Panc1 (cell line): ENCODE measurements around the gene SLIT3. TPM values are rescaled to one million over a fixed set of nuclear protein-coding genes. Genes with fewer than 3 reads are reported as not detected.

Experiments used
- ATAC-seq: fragments of 200-7000 bp; cut with Tn5 transposase; 2 replicates; pipeline ENCODE4 v1.9.1; 2020; ENCODE audit warnings: mild to moderate bottlenecking, moderate library complexity
- BruUV-seq: library from RNA; stranded (reverse); fragments of 400-500 nt; replicated peaks from 2 replicates; lab custom pipeline; 2021; lab: Mats Ljungman, UMichigan
- CTCF ChIA-PET: fragments of 300-600 bp; sonication (Branson Sonifier 250); formaldehyde crosslinking; loops from one replicate; lab custom pipeline; 2022; ENCODE audit warnings: antibody characterized with exemption; lab: Charles Lee
- POLR2A ChIA-PET: fragments of 300-600 bp; sonication (Branson Sonifier 250); formaldehyde crosslinking; loops from one replicate; lab custom pipeline; 2022; ENCODE audit warnings: antibody characterized with exemption; lab: Charles Lee
- DNase-seq: peaks from one replicate; pipeline ENCODE4 v3.0.0-alpha.2; 2010; ENCODE audit warnings: low read depth, low spot score
- H3K27ac ChIP-seq: 2 replicates; pipeline ENCODE4 v1.5.1; 2011; ENCODE audit warnings: mild to moderate bottlenecking, low read length, inconsistent platforms
- H3K27me3 ChIP-seq: fragments of 200-500 bp; sonication (Bioruptor generic); 2 replicates; pipeline ENCODE4 v1.6.0; 2014; ENCODE audit warnings: low read length, inconsistent platforms; ENCODE audit not compliant: control insufficient read depth, insufficient read depth
- H3K36me3 ChIP-seq: fragments of 200-500 bp; sonication (Bioruptor generic); 2 replicates; pipeline ENCODE4 v1.5.1; 2014; ENCODE audit warnings: inconsistent platforms, mild to moderate bottlenecking, low read length, moderate library complexity; ENCODE audit not compliant: control insufficient read depth, insufficient read depth
- H3K4me1 ChIP-seq: 2 replicates; pipeline ENCODE4 v1.5.1; 2011; ENCODE audit warnings: inconsistent platforms, mild to moderate bottlenecking, low read length, moderate library complexity; ENCODE audit not compliant: control insufficient read depth, insufficient read depth
- H3K4me3 ChIP-seq, 2 experiments: 2 replicates each; pipeline ENCODE4 v1.5.1; 2011 to 2012; ENCODE audit warnings: low read depth in 2 of 2, low read length in 2 of 2, mild to moderate bottlenecking in 2 of 2, inconsistent platforms in 1 of 2, moderate library complexity in 1 of 2
- H3K9me3 ChIP-seq: fragments of 200-500 bp; sonication (Bioruptor generic); 2 replicates; pipeline ENCODE4 v1.5.1; 2014; ENCODE audit warnings: low read depth, mild to moderate bottlenecking, inconsistent platforms, low read length, moderate library complexity; ENCODE audit not compliant: control insufficient read depth, insufficient read depth
- CTCF ChIP-seq: fragments of 450-650 bp; IDR thresholded peaks from 2 replicates; pipeline ENCODE4 v1.5.1; 2017; ENCODE audit warnings: mild to moderate bottlenecking
- POLR2AphosphoS5 ChIP-seq: IDR thresholded peaks from 2 replicates; pipeline ENCODE4 v1.6.1; 2012; ENCODE audit warnings: mild to moderate bottlenecking, low read depth, low read length, moderate library complexity
- REST ChIP-seq, 2 experiments: IDR thresholded peaks; 2 replicates each; pipeline ENCODE4 v1.6.1; 2011 to 2012; ENCODE audit warnings: low read depth in 2 of 2, control low read depth in 1 of 2, low read length in 1 of 2, mild to moderate bottlenecking in 1 of 2, moderate library complexity in 1 of 2; ENCODE audit not compliant: insufficient read depth in 1 of 2
- SIN3A ChIP-seq: IDR thresholded peaks from 2 replicates; pipeline ENCODE4 v1.6.1; 2012; ENCODE audit warnings: low read depth, mild to moderate bottlenecking, low read length, moderate library complexity, borderline replicate concordance; ENCODE audit not compliant: insufficient read depth
- TCF7L2 ChIP-seq: IDR thresholded peaks from 2 replicates; pipeline ENCODE4 v1.6.1; 2011; ENCODE audit warnings: mild to moderate bottlenecking, low read depth, low read length, inconsistent platforms
- in situ Hi-C: cut with HindIII; loops from 2 replicates; pipeline ENCODE4 v1.10.0; 2016; ENCODE audit warnings: low sequenced_read_pairs, low pct_unique_long_range_greater_than_20kb
- intact Hi-C: fragments of 100-400 bp; cut with micrococcal nuclease; formaldehyde crosslinking; loops from one replicate; pipeline ENCODE4 v1.10.0; 2022; ENCODE audit not compliant: unreplicated experiment
- total RNA-seq: library from RNA; stranded (reverse); gene quantifications from one replicate; pipeline ENCODE4 v1.2.1, GENCODE V29; 2021; ENCODE audit not compliant: unreplicated experiment

Gene SLIT3
- total RNA-seq, 1 experiment from 2014 or later = 26.4 TPM

GRCh38 chr5:168882283-168882682 lies 418.7 kb downstream of the SLIT3 start:
- no peak for TF ChIP-seq CTCF
- no peak for TF ChIP-seq TCF7L2
- no peak for TF ChIP-seq REST (IDR thresholded peaks at IDR 0.05; ENCODE audit: insufficient read depth in 1 of 2, low read depth in 2 of 2, low read length in 1 of 2)
- no peak for TF ChIP-seq POLR2AphosphoS5
- TF ChIP-seq SIN3A = no peak
- H3K27me3 ChIP-seq = peaks cover under 1% of the 10 kb centered on the region; the same call in 1 of the 2 replicates
- H3K36me3 ChIP-seq = no peaks in the 10 kb centered on the region
- no TSS peak for BruUV-seq
- intact Hi-C loops (no loop called here), in situ Hi-C loops (no loop called here)
- no peaks in the 10 kb centered on the region for H3K9me3 ChIP-seq
- no peak for ATAC-seq
- no peak overlapping the region for H3K27ac ChIP-seq
- no peaks in the 10 kb centered on the region for H3K4me1 ChIP-seq
- DNase-seq = no peak
- CTCF ChIA-PET = no interaction called here
- no peak overlapping the region for H3K4me3 ChIP-seq
- POLR2A ChIA-PET = no interaction called here

GRCh38 chr5:168881427-168882149 lies 419.4 kb downstream of the SLIT3 start:
- no peaks in the 10 kb centered on the region for H3K9me3 ChIP-seq
- in situ Hi-C loops = no loop called here
- DNase-seq (no peak), ATAC-seq (no peak)
- H3K4me3 ChIP-seq = no peak overlapping the region
- no peak overlapping the region for H3K27ac ChIP-seq
- POLR2A ChIA-PET = no interaction called here
- TF ChIP-seq TCF7L2 (no peak), CTCF (no peak), SIN3A (no peak), POLR2AphosphoS5 (no peak), REST (IDR thresholded peaks at IDR 0.05; ENCODE audit: insufficient read depth in 1 of 2, low read depth in 2 of 2, low read length in 1 of 2) (no peak)
- intact Hi-C loops = no loop called here
- BruUV-seq = no TSS peak
- H3K4me1 ChIP-seq = no peaks in the 10 kb centered on the region
- no peaks in the 10 kb centered on the region for H3K36me3 ChIP-seq
- H3K27me3 ChIP-seq = no peaks in the 10 kb centered on the region
- CTCF ChIA-PET = no interaction called here
